Erythroblast (primary cell): ENCODE results near the gene OR10G8.

Experiments
- GATA1 ChIP-seq: IDR thresholded peaks from 2 replicates; pipeline ENCODE4 v1.6.1; 2011; ENCODE audit warnings: low read depth, mild to moderate bottlenecking, control low read depth, low read length, moderate library complexity
- POLR2A ChIP-seq: IDR thresholded peaks from 2 replicates; pipeline ENCODE4 v1.6.1; 2011; ENCODE audit warnings: mild to moderate bottlenecking, low read length

- no peak for TF ChIP-seq POLR2A
- TF ChIP-seq GATA1 = no peak
Measured at GRCh38 chr11:124071623-124071948, 45.0 kb downstream of the OR10G8 start.
